Neural progenitor cell (in vitro differentiated cells): ENCODE results near the gene ZCCHC3.

Experiments used
- CTCF ChIP-seq: fragments of 200-600 bp; sonication (generic); IDR thresholded peaks from 2 replicates; pipeline ENCODE4 v1.5.1; 2017; ENCODE audit warnings: antibody characterized with exemption, mild to moderate bottlenecking
- EZH2 ChIP-seq: fragments of 200-600 bp; sonication (generic); IDR thresholded peaks from 2 replicates; pipeline ENCODE4 v1.6.1; 2017; ENCODE audit warnings: antibody characterized with exemption, mild to moderate bottlenecking, moderate library complexity
- EZH2phosphoT487 ChIP-seq: fragments of 200-600 bp; sonication (generic); IDR thresholded peaks from 2 replicates; pipeline ENCODE4 v1.6.1; 2017; ENCODE audit warnings: antibody characterized with exemption

GRCh38 chr20:263701-264100 lies 33.7 kb upstream of the ZCCHC3 start:
- TF ChIP-seq EZH2phosphoT487 (no peak), CTCF (no peak), EZH2 (no peak)
